ENCODE results near the gene ADAM19. TPM values are rescaled to one million over a fixed set of nuclear protein-coding genes. Genes with fewer than 3 reads are reported as not detected.

Gene ADAM19
- total RNA-seq, 6 experiments from 2014 or later: 75.4 to 152 (median 83.2) TPM

DNA sequence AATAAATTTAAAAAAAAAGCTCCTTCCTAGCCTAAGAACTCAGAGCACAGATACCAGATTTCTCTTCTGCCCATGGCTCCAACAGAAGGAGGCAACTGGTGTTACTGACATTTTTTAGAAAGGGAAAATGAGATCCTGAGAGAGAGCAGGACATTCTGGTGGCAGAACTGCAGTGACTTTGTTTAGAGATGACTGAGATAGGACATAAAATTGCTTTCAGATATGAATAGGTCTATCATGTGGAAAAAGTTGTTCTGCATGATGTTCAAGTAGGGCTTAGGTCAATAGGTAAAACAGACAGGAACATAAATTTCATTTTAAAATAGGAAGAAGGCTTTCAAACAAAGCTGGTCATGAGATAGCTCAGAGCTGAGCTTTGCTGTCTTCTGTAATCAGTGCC is 66.0 kb downstream of the ADAM19 start:
- Mint-ChIP-seq H3K9me3 (no peaks in the 10 kb centered on the region), H3K4me1 (ENCODE audit: low read depth) (peaks cover 67% of the 10 kb centered on the region), H3K27me3 (ENCODE audit: insufficient read depth) (no peaks in the 10 kb centered on the region; the same call in none of the 2 replicates), H3K4me3 (no peak overlapping the region), H3K36me3 (ENCODE audit: low read depth) (peaks cover 49% of the 10 kb centered on the region), H3K27ac (peak overlapping the region; percentile 2)
- DNase-seq: no peak
- TF ChIP-seq, protein P1, sequence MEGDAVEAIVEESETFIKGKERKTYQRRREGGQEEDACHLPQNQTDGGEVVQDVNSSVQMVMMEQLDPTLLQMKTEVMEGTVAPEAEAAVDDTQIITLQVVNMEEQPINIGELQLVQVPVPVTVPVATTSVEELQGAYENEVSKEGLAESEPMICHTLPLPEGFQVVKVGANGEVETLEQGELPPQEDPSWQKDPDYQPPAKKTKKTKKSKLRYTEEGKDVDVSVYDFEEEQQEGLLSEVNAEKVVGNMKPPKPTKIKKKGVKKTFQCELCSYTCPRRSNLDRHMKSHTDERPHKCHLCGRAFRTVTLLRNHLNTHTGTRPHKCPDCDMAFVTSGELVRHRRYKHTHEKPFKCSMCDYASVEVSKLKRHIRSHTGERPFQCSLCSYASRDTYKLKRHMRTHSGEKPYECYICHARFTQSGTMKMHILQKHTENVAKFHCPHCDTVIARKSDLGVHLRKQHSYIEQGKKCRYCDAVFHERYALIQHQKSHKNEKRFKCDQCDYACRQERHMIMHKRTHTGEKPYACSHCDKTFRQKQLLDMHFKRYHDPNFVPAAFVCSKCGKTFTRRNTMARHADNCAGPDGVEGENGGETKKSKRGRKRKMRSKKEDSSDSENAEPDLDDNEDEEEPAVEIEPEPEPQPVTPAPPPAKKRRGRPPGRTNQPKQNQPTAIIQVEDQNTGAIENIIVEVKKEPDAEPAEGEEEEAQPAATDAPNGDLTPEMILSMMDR (IDR thresholded peaks at IDR 0.05): no peak

DNA sequence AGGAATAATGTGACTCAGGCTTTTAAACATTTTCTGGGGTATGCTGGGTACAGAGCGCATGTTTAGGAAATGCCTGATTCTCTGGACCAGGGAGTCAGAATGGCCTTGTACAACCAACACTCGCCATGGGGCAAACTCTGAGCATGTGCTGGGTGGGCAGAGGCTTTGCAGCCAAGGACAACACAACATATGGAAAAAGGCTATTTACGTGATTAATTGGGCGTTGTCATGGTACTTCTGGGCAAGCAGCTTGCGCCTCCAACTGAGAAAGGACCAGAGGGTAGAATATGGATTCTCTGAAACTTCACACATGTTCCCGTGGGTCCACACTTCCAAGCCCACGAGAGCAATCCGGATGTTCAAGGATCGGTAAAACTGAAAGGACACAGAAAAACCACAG is 66.5 kb downstream of the ADAM19 start:
- no peaks in the 10 kb centered on the region for H3K9me3 Mint-ChIP-seq
- peaks cover 67% of the 10 kb centered on the region for H3K4me1 Mint-ChIP-seq (ENCODE audit: low read depth)
- DNase-seq: no peak
- H3K27me3 Mint-ChIP-seq (ENCODE audit: insufficient read depth): no peaks in the 10 kb centered on the region; the same call in none of the 2 replicates
- TF ChIP-seq, protein P1 (IDR thresholded peaks at IDR 0.05): no peak
- peak overlapping the region; percentile 59 for H3K27ac Mint-ChIP-seq
- peaks cover 48% of the 10 kb centered on the region for H3K36me3 Mint-ChIP-seq (ENCODE audit: low read depth)
- H3K4me3 Mint-ChIP-seq: no peak overlapping the region

DNA sequence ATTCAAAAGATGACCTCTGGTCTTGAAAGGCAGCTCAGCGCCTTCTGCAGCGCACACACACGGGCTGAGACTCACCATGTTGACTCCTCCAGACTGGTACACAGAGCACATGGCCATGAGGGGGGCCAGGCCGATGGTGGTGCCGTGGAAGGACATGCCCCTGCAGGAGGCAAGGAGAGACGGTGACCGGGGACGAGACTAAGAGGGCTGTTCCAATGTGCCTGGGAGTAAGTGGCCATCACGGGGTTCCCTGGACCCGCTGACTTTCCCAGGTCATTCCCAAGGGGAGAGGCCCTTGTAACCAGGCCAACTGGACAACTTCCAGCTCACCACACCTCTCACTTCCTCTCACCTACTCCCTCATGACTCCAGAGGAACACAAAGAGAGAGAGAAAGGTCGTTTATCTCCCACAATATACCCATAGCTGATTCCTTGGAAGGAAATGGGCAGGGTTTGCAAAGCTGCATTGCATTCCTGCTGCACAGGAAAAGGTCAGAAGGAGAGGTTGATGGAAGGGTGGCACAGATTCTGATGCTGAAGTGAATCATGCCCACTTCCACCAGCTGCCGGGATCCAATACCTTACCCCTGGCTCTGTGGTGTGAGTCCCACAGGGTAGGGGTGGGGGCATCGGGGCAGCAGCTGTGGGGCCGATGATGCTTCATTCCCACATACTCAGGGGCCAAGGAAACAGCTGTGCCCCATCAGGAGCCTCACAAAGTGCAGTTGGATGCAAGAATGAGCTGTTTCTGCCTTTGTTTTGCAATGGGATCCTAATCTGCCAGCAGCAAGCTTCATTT is 68.4 kb downstream of the ADAM19 start:
- H3K27me3 Mint-ChIP-seq (ENCODE audit: insufficient read depth): no peaks in the 10 kb centered on the region; the same call in none of the 2 replicates
- H3K9me3 Mint-ChIP-seq: no peaks in the 10 kb centered on the region
- TF ChIP-seq, protein P1 (IDR thresholded peaks at IDR 0.05): no peak
- H3K36me3 Mint-ChIP-seq (ENCODE audit: low read depth): peaks cover 49% of the 10 kb centered on the region
- H3K4me1 Mint-ChIP-seq (ENCODE audit: low read depth): peaks cover 48% of the 10 kb centered on the region
- DNase-seq: no peak
- H3K27ac Mint-ChIP-seq: peak overlapping the region; percentile 30
- H3K4me3 Mint-ChIP-seq: no peak overlapping the region

DNA sequence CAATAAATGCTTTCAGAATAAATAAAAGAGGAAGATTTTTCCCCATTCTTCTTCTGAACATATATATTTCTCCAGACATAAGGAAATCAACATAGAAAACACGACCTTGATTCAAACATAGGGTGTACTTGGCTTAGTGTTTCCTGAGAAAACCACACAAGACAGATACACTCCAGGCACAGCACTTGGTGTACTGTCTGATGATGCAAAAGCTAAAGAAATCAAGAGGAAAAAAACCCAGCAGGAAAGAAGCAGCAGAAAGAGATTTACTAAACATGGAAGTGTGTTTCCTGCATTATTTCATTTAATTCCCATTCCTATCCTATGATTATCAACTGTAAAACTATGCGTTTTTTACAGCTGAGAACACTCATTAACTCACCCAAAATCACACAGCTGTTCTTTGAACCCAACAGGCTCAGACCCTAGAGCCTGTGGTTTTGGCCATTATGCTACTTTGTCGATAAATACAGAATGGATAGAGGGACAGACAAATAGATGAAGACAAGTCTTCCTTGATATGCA is 69.4 kb downstream of the ADAM19 start:
- H3K9me3 Mint-ChIP-seq: no peaks in the 10 kb centered on the region
- H3K27me3 Mint-ChIP-seq (ENCODE audit: insufficient read depth): no peaks in the 10 kb centered on the region; the same call in none of the 2 replicates
- peaks cover 59% of the 10 kb centered on the region for H3K36me3 Mint-ChIP-seq (ENCODE audit: low read depth)
- no peak overlapping the region for H3K4me3 Mint-ChIP-seq
- H3K27ac Mint-ChIP-seq: peak overlapping the region; percentile 30; the same call in 1 of the 2 replicates
- H3K4me1 Mint-ChIP-seq (ENCODE audit: low read depth): peaks cover 37% of the 10 kb centered on the region
- TF ChIP-seq, protein P1 (IDR thresholded peaks at IDR 0.05): no peak
- no peak for DNase-seq

DNA sequence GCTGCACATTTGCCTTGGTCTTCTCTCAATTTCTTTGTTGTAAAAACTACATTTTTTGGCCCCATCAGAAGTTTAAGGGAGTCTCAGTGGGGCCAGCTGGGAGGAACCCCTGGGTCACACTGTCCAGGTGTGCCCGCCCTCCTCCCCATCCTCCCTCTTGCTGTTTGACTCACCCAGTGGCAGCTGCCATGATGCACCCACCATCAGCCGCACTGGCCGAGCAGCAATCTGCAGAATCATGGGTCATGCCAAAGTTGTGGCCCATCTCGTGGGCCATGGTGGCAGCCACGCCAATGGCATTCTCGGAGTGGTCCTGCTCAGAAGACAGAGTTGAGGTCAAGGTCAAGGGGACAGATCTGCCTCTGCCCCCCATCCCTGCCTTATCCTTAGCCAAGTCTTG is 70.1 kb downstream of the ADAM19 start:
- Mint-ChIP-seq H3K4me3 (no peak overlapping the region), H3K9me3 (no peaks in the 10 kb centered on the region), H3K27me3 (ENCODE audit: insufficient read depth) (no peaks in the 10 kb centered on the region; the same call in none of the 2 replicates), H3K27ac (no peak overlapping the region; the same call in 1 of the 2 replicates), H3K4me1 (ENCODE audit: low read depth) (peaks cover 31% of the 10 kb centered on the region), H3K36me3 (ENCODE audit: low read depth) (peaks cover 66% of the 10 kb centered on the region)
- DNase-seq: no peak
- TF ChIP-seq, protein P1 (IDR thresholded peaks at IDR 0.05): no peak

Measured in HFFc6 (cell line).